KOPT-K1 (cell line): Measurements from ENCODE around the gene BTBD10.

Source experiments
- H3K27ac ChIP-seq: fragments of 200-600 bp; sonication (generic); 2 replicates; pipeline ENCODE4 v1.5.1; 2016; ENCODE audit warnings: antibody characterized with exemption, mild to moderate bottlenecking, low read depth, low read length; ENCODE audit not compliant: poor library complexity, severe bottlenecking
- H3K36me3 ChIP-seq: fragments of 200-600 bp; sonication (generic); 2 replicates; pipeline ENCODE4 v1.5.1; 2017; ENCODE audit warnings: antibody characterized with exemption, mild to moderate bottlenecking, low read length, moderate library complexity; ENCODE audit not compliant: insufficient read depth
- H3K9me3 ChIP-seq: fragments of 200-600 bp; sonication (generic); 2 replicates; pipeline ENCODE4 v1.5.1; 2017; ENCODE audit warnings: antibody characterized with exemption, low read length, mild to moderate bottlenecking; ENCODE audit not compliant: insufficient read depth, poor library complexity, severe bottlenecking

BTBD10 gene

DNA sequence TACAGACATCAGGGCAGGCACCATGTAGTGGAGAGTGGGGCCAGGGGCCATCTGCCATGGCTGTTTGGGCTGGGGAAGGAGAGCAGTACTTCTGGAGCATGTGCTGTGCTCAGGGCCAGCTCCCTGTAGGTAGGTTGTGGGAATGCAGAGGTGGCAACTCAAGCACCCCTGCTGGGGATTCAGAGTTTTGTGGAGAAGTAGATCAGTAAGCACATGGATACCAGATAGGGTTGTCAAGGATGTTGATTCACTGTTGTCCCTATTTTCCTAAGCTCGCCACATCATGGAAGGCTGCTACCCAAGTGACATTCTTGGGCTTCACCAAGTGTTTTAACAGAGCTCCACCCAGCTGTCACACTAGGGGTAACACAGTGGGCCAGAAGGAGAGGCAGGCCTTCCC, 118.2 kb downstream of the BTBD10 start:
- Histone ChIP-seq H3K36me3 (0 out of 2 replicates have a peak, but pooled peaks cover 3% of the 10 kb centered on the region), H3K27ac (no peak overlapping the region), H3K9me3 (no peaks in the 10 kb centered on the region)

DNA sequence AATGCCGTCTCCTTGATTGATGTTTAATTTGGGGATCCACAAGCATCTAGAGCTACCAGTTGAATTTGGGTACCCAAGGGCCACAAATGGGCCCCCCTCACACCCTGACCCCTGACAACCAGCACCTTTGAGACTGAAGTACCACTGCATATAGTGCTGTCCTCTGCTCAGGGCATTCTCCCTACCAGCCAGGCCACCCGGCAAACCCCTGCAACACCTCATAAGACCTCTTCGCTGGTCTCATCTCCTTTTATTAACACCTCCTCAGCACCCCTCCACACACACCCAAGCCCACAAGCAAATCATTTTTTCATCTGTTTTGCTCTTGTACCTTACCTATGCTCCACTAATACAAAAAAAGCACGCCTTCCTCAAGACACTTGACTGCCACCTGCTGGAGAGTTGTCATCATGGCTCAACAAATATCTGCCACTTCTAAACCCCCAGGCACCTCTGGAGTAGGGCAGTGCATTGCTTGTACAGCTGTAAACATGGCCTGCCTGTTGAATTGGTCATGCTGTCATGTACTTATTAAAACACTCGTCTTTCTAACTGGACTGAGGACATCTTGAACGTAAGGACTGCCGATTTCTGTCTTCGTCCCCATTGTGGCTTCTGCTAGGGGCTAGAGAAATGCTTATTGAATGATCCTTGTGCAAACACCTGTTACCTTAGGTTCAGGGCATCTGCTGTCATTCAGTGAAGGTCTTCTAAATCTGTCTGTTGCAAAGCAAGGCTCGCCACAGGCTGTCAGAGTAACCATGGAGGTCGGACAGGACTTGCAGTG, 118.9 kb downstream of the BTBD10 start:
- no peaks in the 10 kb centered on the region for H3K36me3 ChIP-seq
- no peaks in the 10 kb centered on the region for H3K9me3 ChIP-seq

DNA sequence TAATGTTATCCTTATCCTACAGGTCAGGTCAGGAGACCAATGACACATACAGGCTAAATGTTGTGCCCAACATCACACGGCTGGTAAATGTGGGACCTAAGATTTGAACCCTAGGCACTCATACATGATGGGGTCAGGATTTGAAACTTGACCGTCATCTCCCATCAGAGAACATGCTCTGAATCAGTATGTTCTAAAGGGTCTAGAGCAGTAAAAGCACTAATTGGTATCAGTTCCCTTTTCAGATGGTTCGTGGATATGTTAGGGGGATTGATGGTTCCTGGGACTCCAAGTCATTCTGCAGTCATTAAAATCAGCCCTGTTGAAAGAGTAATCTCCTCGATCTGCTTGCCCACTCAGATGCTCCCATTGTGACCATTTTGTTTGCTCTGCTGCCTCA, 120.0 kb downstream of the BTBD10 start:
- no peak overlapping the region for H3K27ac ChIP-seq
- H3K36me3 ChIP-seq, result no peaks in the 10 kb centered on the region

More for the DNA sequence above, 118.9 kb downstream of the BTBD10 start:
- no peak overlapping the region for H3K27ac ChIP-seq

GRCh38 chr11:13341026-13341425, 122.0 kb downstream of the BTBD10 start:
- H3K36me3 ChIP-seq, result no peaks in the 10 kb centered on the region
- no peaks in the 10 kb centered on the region for H3K9me3 ChIP-seq
- no peak overlapping the region for H3K27ac ChIP-seq

More for the DNA sequence above, 120.0 kb downstream of the BTBD10 start:
- no peaks in the 10 kb centered on the region for H3K9me3 ChIP-seq

DNA sequence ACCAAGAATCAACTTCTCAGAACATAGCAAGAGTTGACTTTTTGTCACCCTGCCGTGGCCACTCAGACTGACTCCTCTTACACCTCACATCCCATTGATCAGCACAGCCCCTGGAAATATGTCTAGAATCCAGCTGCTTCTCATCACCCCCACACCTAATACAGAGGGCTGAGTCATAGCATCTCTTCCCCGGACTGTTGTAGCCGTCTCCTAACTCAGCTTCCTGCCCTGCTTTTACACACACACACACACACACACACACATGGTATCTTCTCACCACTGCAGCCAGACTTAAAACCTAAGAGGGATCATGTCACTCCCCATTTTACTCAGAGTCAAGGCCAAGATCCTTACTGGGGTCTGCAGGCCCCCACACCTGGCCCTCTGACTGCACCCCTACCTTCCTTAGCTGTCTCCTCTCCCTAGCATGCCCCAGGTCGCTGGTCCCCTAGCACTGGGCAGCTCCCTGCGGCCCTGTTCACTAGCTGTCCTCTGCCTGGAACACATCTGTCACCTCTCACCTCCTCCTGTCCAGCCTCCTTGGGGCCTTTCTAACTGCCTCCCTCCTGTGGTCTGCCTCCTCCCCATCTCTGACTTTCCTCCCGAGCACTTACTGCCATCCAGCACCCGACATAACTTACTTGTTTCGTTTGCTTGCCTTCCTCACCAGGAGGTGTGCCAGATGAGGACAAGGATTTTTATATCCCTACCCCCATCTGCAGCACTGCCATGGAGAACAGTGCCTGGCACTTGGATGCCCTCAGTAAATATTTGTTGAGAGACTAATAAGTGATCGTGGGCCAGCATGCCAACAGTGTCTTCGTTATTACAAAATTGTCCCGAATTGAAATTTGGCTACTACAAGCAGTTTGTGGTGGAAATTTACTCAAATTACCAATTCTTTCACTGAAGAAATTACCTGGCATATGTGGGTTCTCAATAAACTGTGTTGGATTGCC, 123.5 kb downstream of the BTBD10 start:
- no peaks in the 10 kb centered on the region for H3K9me3 ChIP-seq
- no peaks in the 10 kb centered on the region for H3K36me3 ChIP-seq
- H3K27ac ChIP-seq, result peak overlapping the region; percentile 62

DNA sequence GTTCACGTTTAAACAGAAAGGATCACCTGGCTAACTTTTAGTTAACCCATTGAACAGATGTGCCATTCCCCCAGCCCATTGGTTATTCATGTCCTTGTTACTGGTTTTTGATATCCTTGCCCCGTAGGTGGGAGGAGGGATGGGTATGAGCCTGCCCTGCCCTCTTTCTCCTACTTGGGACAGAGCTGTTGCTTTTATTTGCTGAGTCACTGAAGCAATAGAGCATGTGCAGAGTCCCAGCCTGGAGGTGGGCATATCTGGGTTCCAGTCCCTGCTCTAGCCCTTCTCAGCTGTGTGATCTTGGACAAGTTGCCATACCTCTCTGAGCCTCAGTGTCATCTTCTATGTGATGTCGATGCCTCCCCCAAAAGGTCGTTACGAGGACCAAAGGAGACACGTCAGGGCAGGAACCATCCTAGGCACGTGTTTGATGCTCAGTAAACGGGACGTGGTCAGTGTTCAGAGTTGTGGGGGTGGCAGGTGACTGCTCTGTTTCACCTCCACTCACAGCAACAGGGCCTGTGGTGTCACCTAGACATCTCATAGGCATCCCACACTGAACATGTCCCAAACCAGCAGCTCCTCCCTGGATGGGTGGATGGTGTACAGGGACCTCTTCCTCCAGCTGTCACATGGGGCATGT, 124.5 kb downstream of the BTBD10 start:
- H3K27ac ChIP-seq, result peak overlapping the region; percentile 62
- no peaks in the 10 kb centered on the region for H3K9me3 ChIP-seq
- no peaks in the 10 kb centered on the region for H3K36me3 ChIP-seq

DNA sequence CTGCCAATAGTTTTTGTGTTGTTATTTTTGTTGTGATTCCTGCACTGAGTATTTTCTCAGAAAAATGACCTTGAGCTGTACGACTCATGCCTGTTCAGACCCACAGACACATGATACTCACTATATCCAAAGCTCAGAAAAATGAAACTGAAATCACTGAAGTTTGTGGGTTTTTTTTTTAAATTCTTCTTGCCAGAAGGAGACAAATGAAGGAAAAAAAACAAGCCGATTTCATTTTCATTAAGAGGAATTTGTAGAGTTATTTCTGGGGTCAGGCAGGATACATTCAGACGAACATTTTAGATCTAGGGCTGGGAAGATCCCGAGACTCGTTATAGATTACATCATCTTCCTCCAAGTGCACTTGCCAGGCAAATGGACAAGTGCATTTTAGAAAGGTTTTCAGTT, 125.0 kb downstream of the BTBD10 start:
- Histone ChIP-seq H3K9me3 (no peaks in the 10 kb centered on the region), H3K36me3 (no peaks in the 10 kb centered on the region), H3K27ac (peak overlapping the region; percentile 62)
